ENCODE data around the gene AKT1. TPM values are rescaled to one million over a fixed set of nuclear protein-coding genes. Genes with fewer than 3 reads are reported as not detected.
"Not testable (repeated sequence)": the region's sequence is repeated elsewhere in the genome, so short reads cannot be mapped to it uniquely, and the experiment has no call there.

The AKT1 gene
- total and polyA plus RNA-seq, 2 of the 4 experiments (the other 2 are of a cell fraction) = 193 to 221 TPM

DNA sequence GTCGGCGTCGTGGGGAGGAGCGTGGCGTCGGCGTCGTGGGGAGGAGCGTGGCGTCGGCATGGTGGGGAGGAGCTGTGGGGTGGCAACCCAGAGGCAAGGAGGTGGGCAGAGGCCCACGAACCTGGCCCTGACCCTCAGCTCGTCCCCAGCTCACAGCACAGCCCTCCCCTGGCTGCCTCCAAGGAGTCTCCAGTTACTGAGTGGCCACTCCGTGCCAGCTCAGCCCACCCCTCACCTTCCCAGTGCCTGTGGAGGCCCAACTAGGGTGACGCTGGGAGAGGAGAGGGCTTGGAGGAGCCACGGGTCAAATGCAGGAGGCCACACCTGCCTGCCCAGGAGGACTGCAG, 65.7 kb downstream of the AKT1 start:
- H4K5ac ChIP-seq (ENCODE audit: low read depth, low read length) = no peak overlapping the region
- H4K8ac ChIP-seq (ENCODE audit: low read depth in 2 of 2, low read length in 2 of 2) = no peak overlapping the region
- peak overlapping the region; percentile 28 for H2AK9ac ChIP-seq (replicated peaks; ENCODE audit: low read depth, low read length, poor library complexity)
- no peaks in the 10 kb centered on the region for H4K20me1 ChIP-seq (ENCODE audit: insufficient read depth, low read length)
- no peak overlapping the region for H2BK5ac ChIP-seq (ENCODE audit: low read depth, low read length, poor library complexity, severe bottlenecking)
- TF ChIP-seq RCOR1 (IDR thresholded peaks at IDR 0.05; ENCODE audit: insufficient replicate concordance, low read length) (no peak), MAFK (IDR thresholded peaks at IDR 0.05; ENCODE audit: low read depth, low read length) (no peak)
- TF ChIP-seq, protein P1, sequence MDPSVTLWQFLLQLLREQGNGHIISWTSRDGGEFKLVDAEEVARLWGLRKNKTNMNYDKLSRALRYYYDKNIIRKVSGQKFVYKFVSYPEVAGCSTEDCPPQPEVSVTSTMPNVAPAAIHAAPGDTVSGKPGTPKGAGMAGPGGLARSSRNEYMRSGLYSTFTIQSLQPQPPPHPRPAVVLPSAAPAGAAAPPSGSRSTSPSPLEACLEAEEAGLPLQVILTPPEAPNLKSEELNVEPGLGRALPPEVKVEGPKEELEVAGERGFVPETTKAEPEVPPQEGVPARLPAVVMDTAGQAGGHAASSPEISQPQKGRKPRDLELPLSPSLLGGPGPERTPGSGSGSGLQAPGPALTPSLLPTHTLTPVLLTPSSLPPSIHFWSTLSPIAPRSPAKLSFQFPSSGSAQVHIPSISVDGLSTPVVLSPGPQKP (IDR thresholded peaks at IDR 0.05; ENCODE audit: borderline replicate concordance, low read depth, low read length) = no peak
- H2BK15ac ChIP-seq (ENCODE audit: low read depth, low read length) = no peak overlapping the region
- intact Hi-C loops (cut with micrococcal nuclease) (no loop called here), dilution Hi-C loops (cut with HindIII; ENCODE audit: low sequenced_read_pairs, unreplicated experiment) (no loop called here), in situ Hi-C loops (cut with MboI; ENCODE audit: low sequenced_read_pairs) (no loop called here)
- no peak overlapping the region for H2AK5ac ChIP-seq (ENCODE audit: low read depth, low read length)
- H3K9ac ChIP-seq (ENCODE audit: low read depth, low read length) = no peak overlapping the region
- H3K14ac ChIP-seq (replicated peaks; ENCODE audit: low read depth, low read length) = no peak overlapping the region
- no peak overlapping the region for H3K4me3 ChIP-seq (ENCODE audit: insufficient read depth, low read depth, low read length)
- no peaks in the 10 kb centered on the region for H3K9me1 ChIP-seq (ENCODE audit: insufficient read depth, low read length)
- no peak overlapping the region for H3K4ac ChIP-seq (ENCODE audit: low read depth, low read length)
- H3K27me3 ChIP-seq (ENCODE audit: control insufficient read depth, insufficient read depth, low read length) = no peaks in the 10 kb centered on the region; the same call in 1 of the 2 replicates
- DNase-seq (no peak), ATAC-seq (ENCODE audit: low read depth) (no peak)
- no peak overlapping the region for H2BK120ac ChIP-seq (ENCODE audit: low read depth, low read length)
- BruUV-seq (replicated peaks) = no TSS peak
- H2AFZ ChIP-seq (replicated peaks; ENCODE audit: low read length, poor library complexity) = no peak overlapping the region
- H2BK20ac ChIP-seq (ENCODE audit: low read depth, low read length) = no peak overlapping the region
- H3K4me2 ChIP-seq (ENCODE audit: low read depth, low read length) = no peak overlapping the region
- peaks cover 2% of the 10 kb centered on the region; the same call in 1 of the 2 replicates for H3K4me1 ChIP-seq (ENCODE audit: control insufficient read depth, insufficient read depth, low read length)
- no peak overlapping the region for H3K18ac ChIP-seq (ENCODE audit: low read depth, low read length)
- no peak overlapping the region for H4K91ac ChIP-seq (ENCODE audit: insufficient read depth, low read depth, low read length)
- no peaks in the 10 kb centered on the region for H3K9me3 ChIP-seq (ENCODE audit: control insufficient read depth, insufficient read depth, low read length)
- no peaks in the 10 kb centered on the region for H3K79me1 ChIP-seq (ENCODE audit: low read depth in 1 of 2, low read length in 2 of 2)
- no CpG with 5 or more reads among the region's 16 CpGs for WGBS, 2 experiments (ENCODE audit: extremely low coverage in 2 of 2, insufficient read length in 1 of 2)
- H3K36me3 ChIP-seq (ENCODE audit: control insufficient read depth, insufficient read depth, low read length) = no peaks in the 10 kb centered on the region
- no peak overlapping the region for H3K27ac ChIP-seq (ENCODE audit: insufficient read depth, low read length)
- H3K56ac ChIP-seq (ENCODE audit: extremely low read depth, insufficient read depth, low read length) = no peak overlapping the region
- H3K23ac ChIP-seq (ENCODE audit: low read depth, low read length) = no peak overlapping the region
- ChIA-PET CTCF (interaction anchor here (0.6 kb wide), 1 partner anchor 10 kb away, joined by 5 read pairs; no protein-coding TSS in a partner anchor), POLR2A (ENCODE audit: unreplicated experiment) (no interaction called here)

DNA sequence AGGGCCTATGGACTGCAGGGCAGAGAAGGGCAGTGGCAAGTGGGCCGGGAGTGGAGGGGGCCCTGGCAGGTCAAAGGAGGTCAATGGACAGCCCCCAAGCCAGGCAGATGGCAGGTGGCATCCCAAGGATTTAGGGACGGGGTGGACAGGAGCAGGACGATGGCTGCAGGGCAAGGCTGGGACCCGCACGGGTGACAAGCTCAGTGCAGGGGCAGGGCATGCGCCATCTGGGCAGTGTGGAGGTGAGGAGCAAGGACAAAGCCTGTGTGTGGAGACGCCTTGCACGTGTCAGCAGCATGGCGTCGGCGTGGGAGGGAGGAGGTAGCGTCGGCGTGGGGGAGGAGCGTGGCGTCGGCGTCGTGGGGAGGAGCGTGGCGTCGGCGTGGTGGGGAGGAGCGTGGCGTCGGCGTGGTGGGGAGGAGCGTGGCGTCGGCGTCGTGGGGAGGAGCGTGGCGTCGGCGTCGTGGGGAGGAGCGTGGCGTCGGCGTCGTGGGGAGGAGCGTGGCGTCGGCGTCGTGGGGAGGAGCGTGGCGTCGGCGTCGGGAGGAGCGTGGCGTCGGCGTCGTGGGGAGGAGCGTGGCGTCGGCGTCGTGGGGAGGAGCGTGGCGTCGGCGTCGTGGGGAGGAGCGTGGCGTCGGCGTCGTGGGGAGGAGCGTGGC, 66.2 kb downstream of the AKT1 start:
- 88% methylated on average over 12 of the region's 73 CpGs; no CpG with 5 or more reads in 1 of the 2 experiments for WGBS, 2 experiments (ENCODE audit: extremely low coverage in 2 of 2, insufficient read length in 1 of 2)
- H4K91ac ChIP-seq (ENCODE audit: insufficient read depth, low read depth, low read length); H3K9me1 ChIP-seq (ENCODE audit: insufficient read depth, low read length); in situ Hi-C loops (cut with MboI; ENCODE audit: low sequenced_read_pairs); H3K4me2 ChIP-seq (ENCODE audit: low read depth, low read length); H2BK5ac ChIP-seq (ENCODE audit: low read depth, low read length, poor library complexity, severe bottlenecking); H3K4me1 ChIP-seq (ENCODE audit: control insufficient read depth, insufficient read depth, low read length); ATAC-seq (ENCODE audit: low read depth); H3K4ac ChIP-seq (ENCODE audit: low read depth, low read length); dilution Hi-C loops (cut with HindIII; ENCODE audit: low sequenced_read_pairs, unreplicated experiment); DNase-seq; H3K9me3 ChIP-seq (ENCODE audit: control insufficient read depth, insufficient read depth, low read length); H4K8ac ChIP-seq (ENCODE audit: low read depth in 2 of 2, low read length in 2 of 2); H3K14ac ChIP-seq (replicated peaks; ENCODE audit: low read depth, low read length); H4K20me1 ChIP-seq (ENCODE audit: insufficient read depth, low read length); H2AK5ac ChIP-seq (ENCODE audit: low read depth, low read length); H4K5ac ChIP-seq (ENCODE audit: low read depth, low read length); H2BK20ac ChIP-seq (ENCODE audit: low read depth, low read length); H3K56ac ChIP-seq (ENCODE audit: extremely low read depth, insufficient read depth, low read length); H3K36me3 ChIP-seq (ENCODE audit: control insufficient read depth, insufficient read depth, low read length); H3K27me3 ChIP-seq (ENCODE audit: control insufficient read depth, insufficient read depth, low read length); H3K27ac ChIP-seq (ENCODE audit: insufficient read depth, low read length); H3K18ac ChIP-seq (ENCODE audit: low read depth, low read length); H2AK9ac ChIP-seq (replicated peaks; ENCODE audit: low read depth, low read length, poor library complexity); H2BK120ac ChIP-seq (ENCODE audit: low read depth, low read length); H3K4me3 ChIP-seq (ENCODE audit: insufficient read depth, low read depth, low read length); H3K79me1 ChIP-seq (ENCODE audit: low read depth in 1 of 2, low read length in 2 of 2); POLR2A ChIA-PET (ENCODE audit: unreplicated experiment); H3K9ac ChIP-seq (ENCODE audit: low read depth, low read length); BruUV-seq (replicated peaks); H3K23ac ChIP-seq (ENCODE audit: low read depth, low read length); intact Hi-C loops (cut with micrococcal nuclease); H2BK15ac ChIP-seq (ENCODE audit: low read depth, low read length): not testable (repeated sequence)
- CTCF ChIA-PET = interaction anchor here (0.6 kb wide), 1 partner anchor 10 kb away, joined by 5 read pairs; no protein-coding TSS in a partner anchor
- H2AFZ ChIP-seq (replicated peaks; ENCODE audit: low read length, poor library complexity) = peak overlapping the region; percentile 23
